Stimulated activated CD8-positive, alpha-beta memory T cell treated with anti-CD3 and anti-CD28 coated beads, Interleukin-7, amount 100 ng/mL, for 24 hours (primary cell): Measurements from ENCODE around the gene RNF224.

Source experiments
- DNase-seq: peaks from one replicate; pipeline ENCODE4 v3.0.0-alpha.2; 2020; ENCODE audit warnings: low read depth

RNF224 gene

DNA sequence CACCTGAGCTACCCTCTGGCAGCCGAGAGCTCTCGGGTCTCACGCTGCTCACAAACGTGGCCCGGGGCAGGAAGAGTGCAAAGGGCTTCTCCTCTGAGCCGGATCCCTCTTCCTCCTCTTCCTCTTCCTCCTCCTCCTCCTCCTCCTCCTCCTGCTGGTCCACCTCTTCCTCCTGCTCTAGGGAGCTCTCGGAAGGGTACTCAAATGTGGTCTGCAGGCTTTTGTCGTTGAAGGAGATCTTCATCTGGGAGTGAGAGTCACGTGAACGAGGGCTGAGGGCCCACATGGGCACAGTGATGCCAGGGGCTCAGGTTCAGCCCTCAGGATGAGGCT is 34.9 kb upstream of the RNF224 start:
- DNase-seq = no peak

DNA sequence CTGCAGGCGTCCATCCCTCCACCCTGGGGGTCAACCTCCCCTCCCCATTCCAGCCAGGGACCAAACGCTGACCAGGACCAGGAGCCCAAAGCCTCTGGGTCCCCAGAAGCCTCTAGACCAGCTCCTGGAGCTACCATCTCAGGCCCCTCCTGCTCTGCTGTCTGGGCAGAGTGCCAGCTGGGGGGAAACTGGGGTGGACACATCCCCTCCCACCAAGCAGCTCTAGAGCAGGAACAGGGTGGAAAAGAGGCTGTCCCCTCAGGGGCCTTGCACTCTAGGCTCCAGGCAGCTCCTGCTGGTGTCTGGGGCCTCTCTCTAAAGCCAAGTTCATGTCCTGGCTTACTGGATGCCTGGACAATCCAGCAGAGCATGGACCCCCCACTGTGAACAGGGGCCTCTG is 34.4 kb upstream of the RNF224 start:
- DNase-seq = no peak

DNA sequence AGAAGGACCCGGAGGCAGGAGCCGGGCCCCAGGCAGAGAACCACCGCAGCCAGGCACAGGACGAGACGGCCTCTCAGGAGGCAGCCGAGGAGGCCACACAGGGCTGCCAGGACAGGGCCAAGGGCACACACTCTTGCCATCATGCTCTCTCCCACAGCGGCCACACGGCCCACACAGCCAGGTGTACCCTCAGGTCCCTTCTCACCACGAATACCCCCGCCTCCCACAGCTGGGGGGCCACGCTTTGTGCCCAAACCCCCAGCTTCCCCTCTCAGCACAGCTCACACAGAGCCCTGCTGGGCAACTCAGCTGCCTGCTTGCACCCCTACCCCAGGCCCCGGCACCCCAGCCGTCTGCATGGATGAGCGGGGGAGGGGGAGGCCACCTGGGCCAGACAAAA is 33.5 kb upstream of the RNF224 start:
- no peak for DNase-seq

DNA sequence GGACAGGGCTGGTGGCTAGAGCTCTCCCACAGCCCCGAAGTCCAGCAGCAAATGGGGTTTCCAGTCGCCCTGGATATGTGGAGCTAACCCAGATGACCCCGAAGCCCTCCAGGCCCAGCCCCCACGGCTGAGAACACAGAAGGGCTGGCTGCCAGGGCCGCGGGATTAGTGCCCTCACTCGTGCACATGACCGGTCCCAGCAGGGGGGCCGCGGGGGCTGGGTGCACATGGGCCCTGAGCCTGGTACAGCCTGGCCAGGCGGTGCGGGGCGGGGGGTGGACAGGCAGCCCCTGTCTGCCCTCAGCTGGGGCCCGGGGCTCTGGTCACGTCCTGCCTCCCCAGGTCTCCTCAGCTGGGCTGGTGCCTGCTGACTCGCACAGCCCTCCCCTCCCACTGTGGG is 32.9 kb upstream of the RNF224 start:
- DNase-seq = no peak

DNA sequence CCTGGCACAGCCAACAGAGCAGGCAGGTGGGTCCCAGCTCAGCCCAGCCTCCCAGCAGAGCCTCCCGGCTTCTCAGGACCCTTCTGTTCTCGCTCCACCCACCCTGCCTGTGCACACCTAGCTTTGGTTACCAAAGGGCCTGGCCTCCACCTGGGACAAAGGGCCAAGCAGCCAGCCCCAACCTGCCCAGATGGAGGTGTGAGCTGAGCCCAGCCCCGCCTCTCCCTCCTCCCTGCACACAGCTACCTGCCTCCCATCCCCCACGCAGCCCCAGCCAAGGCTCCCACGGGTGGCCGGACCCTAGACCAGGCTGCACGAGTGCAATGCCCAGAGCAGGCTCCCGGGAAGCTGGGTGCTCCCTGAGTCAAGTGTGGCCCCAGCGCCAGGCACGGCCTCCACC is 32.4 kb upstream of the RNF224 start:
- no peak for DNase-seq

DNA sequence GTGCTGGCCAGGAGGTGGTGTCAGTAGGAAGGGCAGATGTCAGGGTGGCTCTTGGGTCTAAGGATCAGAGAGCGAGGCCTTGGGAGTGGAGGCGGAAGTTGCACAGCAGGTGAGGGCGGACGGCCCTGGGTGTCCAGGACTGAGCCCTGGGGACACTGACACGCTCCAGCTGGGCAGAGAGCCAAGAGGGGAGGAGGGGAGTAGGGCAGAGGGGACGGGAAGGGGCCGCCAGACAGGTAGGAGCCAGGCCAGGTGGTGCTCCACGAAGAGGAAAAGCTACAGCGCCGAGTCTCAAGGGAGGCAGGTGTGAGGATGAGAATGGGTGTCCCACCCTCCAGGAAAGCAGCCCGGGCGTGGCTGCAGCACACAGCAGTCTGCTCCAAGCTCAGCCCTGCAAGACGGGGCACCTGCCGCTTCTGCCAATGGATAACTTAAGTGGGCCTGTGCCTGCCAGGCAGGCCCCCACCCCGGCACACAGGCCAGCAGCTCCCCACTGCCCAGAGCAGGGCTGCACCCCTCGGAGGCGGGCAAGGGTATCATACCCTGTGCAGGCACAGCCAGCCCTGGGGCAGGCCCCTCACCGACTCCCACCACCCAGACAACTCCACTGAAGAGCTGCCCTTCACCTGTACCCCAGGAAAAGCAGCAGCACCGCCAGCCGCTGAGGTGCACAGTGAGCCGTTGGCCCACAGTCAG is 31.6 kb upstream of the RNF224 start:
- DNase-seq = no peak

DNA sequence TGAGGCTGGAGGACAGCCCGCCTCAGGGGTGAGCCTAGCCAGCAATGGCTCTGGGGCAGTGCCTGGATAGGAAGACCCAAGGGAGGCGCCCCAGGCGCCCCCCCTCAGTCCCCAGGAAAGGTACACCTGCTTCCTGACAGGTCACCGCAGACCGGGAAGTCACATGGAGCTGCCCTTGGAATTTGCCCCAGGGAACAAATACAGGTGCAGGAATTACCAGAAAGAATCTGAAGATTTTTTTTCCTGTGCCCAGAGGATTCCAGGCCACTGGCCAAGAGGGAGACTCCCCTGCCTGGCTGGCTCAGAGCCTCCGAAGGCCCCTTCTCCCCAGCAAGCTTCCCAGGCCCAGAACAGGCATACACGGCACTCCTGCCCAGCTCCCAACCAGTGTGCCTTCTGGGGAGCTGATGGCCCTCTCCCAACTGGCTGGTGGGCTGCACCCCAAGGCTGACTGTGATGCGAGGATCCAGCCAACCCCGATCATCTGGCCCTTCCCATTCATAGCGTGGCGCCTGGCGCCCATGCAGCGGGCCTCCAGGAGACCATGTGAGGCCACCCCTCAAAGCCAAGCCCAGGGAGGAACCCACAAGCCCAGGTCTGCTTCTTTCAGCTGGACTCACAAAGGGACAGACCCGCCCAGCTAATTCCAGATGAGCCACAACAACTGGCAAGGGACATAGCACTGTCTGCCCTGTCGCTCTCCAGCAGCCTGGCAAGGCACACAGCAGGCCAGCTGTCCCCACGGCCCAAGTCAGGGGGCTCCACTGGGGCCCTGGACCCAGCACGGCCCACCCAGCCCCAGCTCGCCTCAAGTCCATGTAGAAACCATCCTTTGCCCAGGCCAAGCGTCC is 29.0 kb upstream of the RNF224 start:
- no peak for DNase-seq

DNA sequence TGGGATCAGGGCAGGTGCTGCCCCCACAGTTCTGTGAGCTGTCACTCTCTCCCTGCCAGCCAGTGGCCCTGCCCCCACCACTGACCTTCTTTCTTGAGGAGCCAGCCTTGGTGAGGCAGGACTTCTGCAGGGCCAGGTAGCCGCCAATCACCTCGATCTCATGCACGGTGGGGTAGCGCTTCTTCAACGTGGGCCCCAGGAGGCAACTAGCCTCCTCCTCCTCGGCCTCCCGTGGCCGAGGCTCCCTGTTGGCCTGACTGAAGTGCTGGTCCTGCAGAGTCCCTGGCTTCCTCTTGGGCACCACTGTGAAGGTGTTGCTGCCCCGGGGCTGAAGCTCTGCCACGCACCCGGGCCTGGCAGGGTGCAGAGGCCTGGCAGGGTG is 28.4 kb upstream of the RNF224 start:
- DNase-seq = no peak

DNA sequence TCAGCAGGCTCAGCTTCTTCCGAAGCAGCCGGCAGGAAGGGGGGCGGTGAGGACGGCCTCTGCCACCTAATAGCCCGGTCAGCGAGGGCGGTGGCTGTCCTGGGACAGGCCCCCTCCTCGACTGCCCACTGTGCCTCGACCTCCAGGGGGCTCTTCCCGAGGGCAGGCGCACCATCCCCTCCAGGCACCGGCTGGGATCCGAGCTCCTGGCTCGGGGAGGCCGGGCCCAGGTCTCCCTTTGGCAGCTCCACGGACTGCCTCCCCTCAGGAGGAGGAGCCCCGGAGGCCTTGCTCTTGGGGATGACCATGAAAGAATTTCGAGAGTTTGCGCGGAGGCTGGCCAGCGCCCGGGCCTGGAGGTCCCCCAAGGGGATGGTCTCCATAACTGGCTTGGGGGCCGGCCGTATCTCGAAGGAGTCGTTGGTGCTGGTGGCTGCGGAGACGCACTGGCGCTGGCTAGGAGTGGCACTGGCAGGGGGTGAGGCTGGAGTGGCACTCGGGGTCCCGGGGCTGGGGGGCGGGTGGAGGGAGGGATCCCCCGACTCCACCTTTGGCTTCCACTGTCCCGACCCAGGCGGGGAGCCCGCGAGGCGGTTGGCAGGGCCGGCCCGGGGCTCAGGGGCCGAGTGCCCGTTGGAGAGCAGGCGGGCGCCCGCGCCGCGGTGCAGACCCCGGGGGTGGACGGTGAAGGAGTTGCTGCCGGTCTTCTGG is 27.7 kb upstream of the RNF224 start:
- no peak for DNase-seq

DNA sequence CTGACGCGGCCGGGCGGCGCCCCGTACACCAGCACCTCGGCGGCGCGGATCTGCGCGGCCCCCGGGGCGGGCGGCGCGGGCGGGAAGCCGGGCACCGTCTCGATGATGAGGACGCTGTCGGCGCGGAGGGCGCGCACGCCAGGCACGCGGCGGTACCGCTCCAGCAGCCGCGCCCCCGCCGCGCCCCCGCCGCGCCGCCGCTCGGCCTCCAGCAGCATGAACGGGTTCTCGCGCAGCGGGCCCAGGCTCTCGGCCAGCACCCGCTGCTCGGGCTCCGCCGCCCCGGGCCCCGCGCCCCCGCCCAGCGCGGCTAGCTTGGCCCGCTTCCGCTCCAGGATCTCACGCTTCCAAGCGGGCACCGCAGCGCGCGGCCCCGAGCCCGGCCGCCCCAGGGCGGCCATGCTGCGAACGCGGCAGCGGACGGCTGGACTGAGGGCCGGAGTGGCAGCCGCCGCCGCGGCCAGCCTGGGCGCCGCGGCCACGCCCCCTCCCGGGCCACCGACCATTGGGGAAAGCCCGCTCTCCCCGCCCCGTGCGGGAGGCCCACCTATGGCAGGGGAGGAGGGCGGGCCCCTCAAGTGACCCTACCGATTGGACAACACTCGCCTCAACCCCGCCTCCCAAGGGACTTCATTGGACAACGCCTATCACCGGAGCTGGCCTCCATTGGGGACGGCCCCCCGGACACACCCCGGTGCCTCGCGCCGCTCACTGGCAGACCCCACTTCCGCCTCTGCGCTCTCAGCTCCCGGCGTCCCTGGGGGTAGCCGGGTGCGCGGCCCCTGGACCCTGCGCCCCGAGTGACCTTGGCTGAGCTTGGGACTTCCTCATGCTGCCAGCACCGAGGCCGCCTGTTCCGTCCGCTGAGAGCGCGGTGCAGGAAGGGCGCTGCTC is 26.7 kb upstream of the RNF224 start, which contains the start of gene TPRN:
TPRN (minus strand) TSS at position 431 of the 894 bp plus-strand sequence; CDS start at position 401, 30 bp downstream.
- peak; percentile 97 for DNase-seq

DNA sequence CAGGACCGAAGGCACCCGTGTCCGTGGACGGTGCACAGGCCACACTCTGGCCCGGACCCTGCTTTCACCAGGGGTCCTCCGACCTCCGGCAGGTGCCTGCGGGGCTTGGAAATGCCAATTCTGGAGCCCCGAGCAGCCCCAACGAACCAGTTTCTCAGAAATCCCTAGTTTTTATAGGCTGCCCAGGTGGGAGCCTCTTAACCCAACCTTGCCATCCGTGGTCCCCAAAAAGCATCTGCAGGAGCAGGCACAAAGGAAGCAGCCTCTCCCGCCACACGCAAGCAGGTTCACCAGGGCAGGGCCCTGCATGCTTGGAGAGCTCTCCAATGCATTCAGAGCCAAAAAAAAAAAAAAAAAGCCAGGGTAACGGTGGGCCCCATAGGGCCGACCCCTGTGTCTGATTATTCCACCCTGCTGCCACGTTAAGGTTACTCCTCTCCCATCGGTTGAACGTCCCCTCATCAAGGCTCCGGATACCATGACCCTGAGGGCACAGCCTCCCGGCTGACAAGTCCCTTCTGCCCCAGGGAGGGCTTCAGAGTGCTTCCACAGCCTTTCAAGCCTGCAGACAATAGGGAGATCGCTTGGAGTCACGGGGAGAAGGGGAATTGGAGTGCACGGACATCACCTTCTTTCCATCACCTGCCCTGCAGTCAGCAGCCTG is 26.0 kb upstream of the RNF224 start:
- no peak for DNase-seq

DNA sequence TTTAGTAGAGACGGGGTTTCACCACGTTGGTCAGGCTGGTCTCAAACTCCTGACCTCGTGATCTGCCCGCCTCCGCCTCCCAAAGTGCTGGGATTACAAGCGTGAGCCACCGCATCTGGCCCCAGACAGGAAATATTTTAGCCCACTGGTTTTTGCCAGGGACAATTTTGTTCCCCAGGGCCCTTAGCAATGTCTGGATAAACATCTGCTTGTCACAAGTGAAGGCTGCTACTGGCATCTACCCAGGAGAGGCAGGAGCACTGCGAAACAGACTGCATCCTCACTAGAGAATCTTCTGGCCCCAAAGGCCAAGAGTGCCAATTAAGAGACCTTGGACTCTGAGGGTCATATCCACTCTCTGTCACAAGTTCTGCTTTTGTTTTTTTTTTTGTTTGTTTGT is 24.3 kb upstream of the RNF224 start:
- DNase-seq = no peak

DNA sequence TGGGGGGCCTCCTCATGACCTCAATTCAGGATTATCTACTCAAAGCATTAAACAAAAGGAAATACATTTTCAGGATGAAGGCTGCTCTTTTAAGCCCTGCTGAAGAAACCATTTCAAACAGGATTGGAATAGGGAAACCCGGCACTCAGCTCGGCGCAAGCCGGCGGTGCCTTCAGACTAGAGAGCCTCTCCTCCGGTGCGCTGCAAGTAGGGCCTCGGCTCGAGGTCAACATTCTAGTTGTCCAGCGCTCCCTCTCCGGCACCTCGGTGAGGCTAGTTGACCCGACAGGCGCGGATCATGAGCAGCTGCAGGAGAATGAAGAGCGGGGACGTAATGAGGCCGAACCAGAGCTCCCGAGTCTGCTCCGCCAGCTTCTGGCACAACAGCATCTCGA is 22.6 kb upstream of the RNF224 start:
- no peak for DNase-seq

DNA sequence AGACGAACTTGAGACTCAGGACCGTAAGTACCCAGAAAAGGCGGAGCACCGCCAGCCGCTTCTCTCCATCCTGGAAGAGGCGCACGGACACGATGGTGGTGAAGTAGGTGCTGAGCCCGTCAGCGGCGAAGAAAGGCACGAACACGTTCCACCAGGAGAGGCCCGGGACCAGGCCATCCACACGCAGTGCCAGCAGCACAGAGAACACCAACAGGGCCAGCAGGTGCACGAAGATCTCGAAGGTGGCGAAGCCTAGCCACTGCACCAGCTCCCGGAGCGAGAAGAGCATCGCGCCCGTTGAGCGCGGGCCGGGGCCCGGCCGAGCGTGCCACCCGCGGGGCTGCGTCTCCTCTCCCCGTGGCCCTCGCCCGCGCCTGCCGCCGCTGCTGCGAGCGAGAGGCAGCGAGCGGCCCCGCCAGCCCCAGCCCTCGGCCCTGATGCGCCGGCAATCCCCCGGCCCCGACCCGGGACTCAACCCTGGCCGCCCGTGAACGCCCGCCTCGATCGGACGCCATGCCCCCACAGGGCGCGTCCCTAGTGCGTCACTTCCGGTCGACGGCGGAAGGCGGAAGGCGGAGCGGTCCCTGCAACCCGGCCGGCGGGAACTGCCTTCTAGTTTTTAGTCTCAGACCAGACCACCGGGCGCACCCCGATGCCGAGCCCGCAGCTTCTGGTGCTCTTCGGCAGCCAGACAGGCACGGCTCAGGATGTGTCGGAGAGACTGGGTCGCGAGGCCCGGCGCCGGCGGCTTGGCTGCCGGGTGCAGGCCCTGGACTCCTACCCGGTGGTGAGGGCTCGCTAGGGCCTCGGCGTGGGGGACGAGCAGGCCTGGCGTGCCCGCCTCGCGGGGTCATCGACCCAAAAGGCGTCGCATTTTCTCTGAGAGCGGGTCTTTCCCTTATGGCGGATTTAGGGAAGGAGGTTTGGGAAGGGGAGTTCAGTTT is 21.9 kb upstream of the RNF224 start, which contains the start of the genes NDOR1 and TMEM203:
NDOR1 (plus strand) TSS at position 575 of the 944 bp plus-strand sequence; CDS start at position 653, 78 bp downstream.
TMEM203 (minus strand) TSS at position 523 of the 944 bp plus-strand sequence; CDS start at position 289, 234 bp downstream.
- peak; percentile 95 for DNase-seq

DNA sequence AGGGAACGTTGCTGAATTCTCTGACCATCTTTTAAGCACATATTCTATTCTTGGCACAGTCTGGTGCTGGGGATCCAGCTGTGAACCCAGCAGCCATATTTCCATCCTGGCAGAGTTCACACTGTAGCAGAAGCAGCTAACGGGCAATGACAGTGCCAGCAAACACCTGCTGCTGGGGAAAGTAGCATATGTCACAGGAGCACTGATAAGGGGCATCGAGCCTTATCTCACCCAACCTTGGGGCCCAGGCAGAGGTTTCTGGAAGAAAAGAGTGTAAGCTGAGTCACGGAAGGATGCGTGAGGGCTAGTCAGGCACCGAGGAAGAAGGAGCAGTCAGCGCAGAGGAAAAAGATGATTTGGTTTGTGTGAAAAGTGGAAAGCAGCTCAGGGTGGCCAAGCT is 20.7 kb upstream of the RNF224 start:
- DNase-seq = no peak

DNA sequence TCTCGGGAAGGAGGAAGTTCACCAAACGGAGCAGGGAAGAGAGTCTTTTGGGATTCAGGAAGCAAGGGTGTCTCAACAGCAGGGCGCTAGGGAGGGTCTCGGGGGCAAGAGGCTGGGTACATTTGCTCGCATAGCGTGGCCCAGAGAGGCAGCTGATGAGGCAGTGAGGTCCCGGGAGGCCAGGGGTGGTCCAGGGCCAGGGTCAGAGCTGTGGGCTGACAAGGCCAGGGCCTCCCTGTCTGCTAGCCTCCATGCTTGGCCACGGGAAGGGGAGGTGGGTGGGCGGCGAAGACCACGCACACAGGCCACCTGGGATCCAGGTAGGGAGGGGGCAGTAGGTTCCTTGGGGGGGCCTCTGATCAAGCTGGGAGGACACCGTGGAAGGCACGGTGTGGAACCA is 15.8 kb upstream of the RNF224 start:
- DNase-seq = no peak

DNA sequence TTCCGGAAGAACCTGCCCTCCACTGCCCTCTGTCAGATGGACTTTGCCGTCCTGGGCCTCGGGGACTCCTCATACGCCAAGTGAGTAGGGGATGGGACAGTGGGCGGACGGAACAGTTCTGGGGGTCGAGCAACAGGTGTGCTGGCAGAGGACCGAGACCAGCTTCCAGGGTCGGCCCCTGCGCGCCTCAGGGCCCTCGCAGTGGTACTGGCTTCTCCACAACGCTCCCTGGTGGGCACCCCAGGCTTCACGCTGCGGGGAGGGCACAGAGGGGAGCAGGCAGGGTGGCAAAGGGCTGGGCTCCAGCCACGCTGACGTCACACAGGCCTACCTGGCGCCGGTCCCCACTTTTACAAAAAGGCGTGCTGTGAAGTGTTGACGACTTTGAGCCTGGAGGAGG is 14.8 kb upstream of the RNF224 start:
- DNase-seq = no peak

DNA sequence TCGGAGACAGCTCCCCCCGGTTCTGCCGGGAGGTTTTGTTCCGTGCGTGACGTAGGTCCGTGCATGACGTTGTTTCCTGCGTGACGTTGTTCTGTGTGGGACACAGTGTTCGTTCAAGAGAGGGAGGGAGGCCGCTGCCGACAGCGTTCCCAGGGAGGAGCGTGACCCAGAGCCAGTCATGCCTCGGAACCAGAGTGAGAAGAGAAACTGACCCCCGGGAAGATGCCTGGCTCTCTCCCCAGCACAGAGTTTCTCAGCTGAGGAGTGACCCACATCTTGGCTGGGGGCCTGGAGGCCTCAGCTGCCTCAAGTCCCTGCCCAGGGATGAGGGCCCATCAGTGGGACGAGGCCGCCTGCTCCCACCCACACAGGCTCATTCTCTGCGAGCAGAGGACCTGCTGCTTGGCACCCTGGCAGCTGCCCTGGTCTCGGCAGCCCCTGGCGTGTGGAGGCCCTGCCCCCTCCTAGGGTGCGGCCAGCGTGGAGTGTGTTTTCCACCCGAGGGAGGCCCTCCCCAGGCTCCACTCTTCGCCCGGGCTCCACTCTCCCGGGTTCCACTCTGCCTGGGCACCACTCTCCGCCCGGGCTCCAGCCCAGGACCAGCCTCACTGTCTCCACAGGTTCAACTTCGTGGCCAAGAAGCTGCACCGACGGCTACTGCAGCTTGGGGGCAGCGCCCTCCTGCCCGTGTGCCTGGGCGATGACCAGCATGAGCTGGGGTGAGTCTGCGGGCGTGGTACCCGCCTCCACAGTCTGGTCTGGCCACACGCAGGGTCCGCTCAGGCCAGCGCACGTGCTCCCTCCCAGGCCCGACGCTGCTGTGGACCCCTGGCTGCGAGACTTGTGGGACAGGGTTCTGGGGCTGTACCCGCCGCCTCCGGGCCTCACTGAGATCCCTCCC is 13.9 kb upstream of the RNF224 start:
- DNase-seq = no peak

DNA sequence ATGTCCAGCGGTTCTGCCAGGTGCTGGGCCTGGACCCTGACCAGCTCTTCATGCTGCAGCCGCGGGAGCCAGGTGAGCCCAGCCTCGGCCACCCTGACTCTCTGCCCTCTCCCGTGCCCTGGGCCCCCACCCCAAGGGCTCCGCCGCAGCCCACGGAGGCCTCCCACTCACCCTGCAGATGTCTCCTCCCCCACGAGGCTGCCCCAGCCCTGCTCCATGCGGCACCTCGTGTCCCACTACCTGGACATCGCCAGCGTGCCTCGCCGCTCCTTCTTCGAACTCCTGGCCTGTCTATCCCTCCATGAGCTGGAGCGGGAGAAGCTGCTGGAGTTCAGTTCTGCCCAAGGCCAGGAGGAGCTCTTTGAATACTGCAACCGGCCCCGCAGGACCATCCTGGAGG is 12.7 kb upstream of the RNF224 start:
- no peak for DNase-seq
